Measurements from ENCODE around the gene IFNGR2.
"Not testable (repeated sequence)": the region's sequence is repeated elsewhere in the genome, so short reads cannot be mapped to it uniquely, and the experiment has no call there.

The IFNGR2 gene

GRCh38 chr21:33458861-33459260 is 55.6 kb downstream of the IFNGR2 start:
- DNase-seq (no peak), ATAC-seq (no peak)
- peaks cover 3% of the 10 kb centered on the region for H3K36me3 Mint-ChIP-seq (ENCODE audit: low read depth)
- no peaks in the 10 kb centered on the region for H3K4me1 Mint-ChIP-seq
- no peaks in the 10 kb centered on the region for H3K9me3 Mint-ChIP-seq
- H3K27ac Mint-ChIP-seq, result no peak overlapping the region
- H3K4me3 Mint-ChIP-seq, result no peak overlapping the region
- no peaks in the 10 kb centered on the region for H3K27me3 Mint-ChIP-seq

DNA sequence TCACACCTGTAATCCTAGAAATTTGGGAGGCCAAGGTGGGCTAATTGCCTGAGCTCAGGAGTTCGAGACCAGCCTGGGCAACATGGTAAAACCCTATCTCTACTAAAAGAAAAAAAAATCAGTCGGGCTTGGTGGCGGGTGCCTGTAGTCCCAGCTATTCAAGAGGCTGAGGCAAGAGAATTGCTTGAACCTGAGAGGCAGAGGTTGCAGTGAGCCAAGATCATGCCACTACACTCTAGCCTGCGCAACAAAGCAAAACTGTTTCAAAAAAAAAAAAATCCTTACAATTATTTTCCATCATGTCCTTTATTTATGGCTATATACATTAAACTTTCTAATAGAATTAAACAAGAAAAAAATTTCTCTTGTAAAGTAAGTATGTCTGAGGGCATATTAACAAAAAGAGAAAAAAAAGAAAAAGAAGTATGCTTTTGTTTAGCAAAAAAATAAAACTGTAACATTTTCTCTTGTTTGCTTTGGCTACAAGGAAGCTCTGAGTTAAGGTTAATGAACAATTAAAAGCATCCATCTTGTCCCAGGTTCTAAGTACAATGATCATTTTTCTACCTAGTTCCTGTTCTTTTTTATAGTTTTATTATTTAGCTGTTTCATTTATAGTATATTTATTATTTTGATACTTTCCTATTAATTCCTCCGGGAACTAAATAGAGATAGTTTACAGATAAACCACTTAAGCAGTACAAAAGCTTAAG is 58.5 kb downstream of the IFNGR2 start:
- no peaks in the 10 kb centered on the region for H3K9me3 Mint-ChIP-seq
- no peaks in the 10 kb centered on the region for H3K27me3 Mint-ChIP-seq

GRCh38 chr21:33469183-33469582 is 66.0 kb downstream of the IFNGR2 start:
- not testable (repeated sequence) for H3K4me1 Mint-ChIP-seq

More for the DNA sequence above, 58.5 kb downstream of the IFNGR2 start:
- Mint-ChIP-seq H3K36me3 (ENCODE audit: low read depth) (peaks cover 3% of the 10 kb centered on the region), H3K27ac (no peak overlapping the region), H3K4me3 (no peak overlapping the region), H3K4me1 (no peaks in the 10 kb centered on the region)
- no peak for DNase-seq
- no peak for ATAC-seq

DNA sequence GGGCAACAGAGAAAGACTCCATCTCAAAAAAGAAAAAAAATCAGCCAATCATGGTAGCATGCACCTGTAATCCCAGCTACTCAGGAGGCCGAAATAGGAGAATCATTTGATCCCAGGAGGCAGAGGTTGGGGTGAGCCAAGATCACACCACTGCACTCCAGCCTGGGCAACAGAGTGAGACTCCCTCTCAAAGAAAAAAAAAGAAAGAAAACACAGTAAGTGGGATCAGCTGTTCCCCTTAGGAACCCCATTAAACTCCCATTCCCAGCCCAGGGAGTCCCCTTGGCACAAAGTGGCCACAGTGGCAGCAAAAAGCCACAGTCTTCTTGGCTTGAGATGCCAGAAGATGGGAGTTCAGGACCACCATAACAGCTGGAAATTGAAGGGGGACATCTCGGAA is 67.5 kb downstream of the IFNGR2 start:
- H3K27ac Mint-ChIP-seq, result no peak overlapping the region
- no peaks in the 10 kb centered on the region for H3K9me3 Mint-ChIP-seq
- no peak overlapping the region for H3K4me3 Mint-ChIP-seq
- no peaks in the 10 kb centered on the region for H3K27me3 Mint-ChIP-seq
- ATAC-seq (no peak), DNase-seq (no peak)
- H3K4me1 Mint-ChIP-seq, result peaks cover 8% of the 10 kb centered on the region
- H3K36me3 Mint-ChIP-seq (ENCODE audit: low read depth), result peaks cover 6% of the 10 kb centered on the region

More at GRCh38 chr21:33469183-33469582, 66.0 kb downstream of the IFNGR2 start:
- H3K4me3 Mint-ChIP-seq; DNase-seq; ATAC-seq; H3K27ac Mint-ChIP-seq; H3K36me3 Mint-ChIP-seq (ENCODE audit: low read depth); H3K9me3 Mint-ChIP-seq; H3K27me3 Mint-ChIP-seq: not testable (repeated sequence)

DNA sequence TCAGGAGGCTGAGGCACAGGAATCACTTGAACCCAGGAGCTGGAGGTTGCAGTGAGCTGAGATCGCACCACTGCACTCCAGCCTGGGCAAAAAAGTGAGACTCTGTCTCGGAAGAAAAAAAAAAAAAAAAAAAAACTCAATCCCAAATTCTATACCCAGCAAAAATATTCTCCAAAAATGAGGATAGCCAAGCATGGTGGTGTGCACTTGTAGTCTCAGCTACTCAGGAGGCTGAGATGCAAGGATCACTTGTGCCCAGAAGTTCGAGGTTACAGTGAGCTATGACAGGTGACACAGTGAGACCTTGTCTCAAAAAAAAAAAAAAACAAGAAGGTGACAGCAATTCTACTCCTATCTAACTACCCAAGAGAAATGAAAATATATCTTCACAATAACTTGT is 70.1 kb downstream of the IFNGR2 start:
- H3K27ac Mint-ChIP-seq, result no peak overlapping the region

GRCh38 chr21:33477066-33477465 is 73.9 kb downstream of the IFNGR2 start:
- H3K27ac Mint-ChIP-seq, result peak overlapping the region; percentile 18
- DNase-seq (no peak), ATAC-seq (no peak)
- H3K27me3 Mint-ChIP-seq, result no peaks in the 10 kb centered on the region
- peaks cover 5% of the 10 kb centered on the region for H3K36me3 Mint-ChIP-seq (ENCODE audit: low read depth)
- H3K9me3 Mint-ChIP-seq, result no peaks in the 10 kb centered on the region
- H3K4me3 Mint-ChIP-seq, result no peak overlapping the region
- peaks cover 19% of the 10 kb centered on the region for H3K4me1 Mint-ChIP-seq

More for the DNA sequence above, 70.1 kb downstream of the IFNGR2 start:
- Mint-ChIP-seq H3K27me3 (no peaks in the 10 kb centered on the region), H3K9me3 (no peaks in the 10 kb centered on the region), H3K4me3 (no peak overlapping the region), H3K4me1 (peaks cover 16% of the 10 kb centered on the region), H3K36me3 (ENCODE audit: low read depth) (peaks cover 6% of the 10 kb centered on the region)
- no peak for ATAC-seq
- no peak for DNase-seq

DNA sequence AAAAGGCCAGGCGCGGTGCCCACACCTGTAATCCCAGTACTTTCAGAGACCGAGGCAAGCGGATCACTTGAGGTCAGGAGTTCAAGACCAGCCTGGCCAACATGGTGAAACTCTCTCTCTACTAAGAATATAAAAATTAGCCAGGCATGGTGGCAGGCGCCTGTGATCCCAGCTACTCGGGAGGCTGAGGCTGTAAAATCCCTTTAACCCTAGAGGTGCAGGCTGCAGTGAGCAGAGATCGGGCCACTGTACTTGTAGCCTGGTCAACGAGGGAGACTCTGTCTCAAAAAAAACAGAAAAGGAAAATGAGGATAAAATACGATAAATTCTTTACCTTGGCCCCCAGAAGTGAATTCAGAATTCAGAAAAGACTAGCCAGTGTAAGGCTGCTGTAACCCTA is 75.0 kb downstream of the IFNGR2 start:
- Mint-ChIP-seq H3K36me3 (ENCODE audit: low read depth) (peaks cover 5% of the 10 kb centered on the region), H3K4me1 (peaks cover 19% of the 10 kb centered on the region), H3K27ac (peak overlapping the region; percentile 8), H3K27me3 (no peaks in the 10 kb centered on the region), H3K4me3 (peak overlapping the region; percentile 89), H3K9me3 (no peaks in the 10 kb centered on the region)
- no peak for DNase-seq
- no peak for ATAC-seq

- Mint-ChIP-seq H3K9me3 (no peaks in the 10 kb centered on the region), H3K4me1 (peaks cover 19% of the 10 kb centered on the region), H3K4me3 (peak overlapping the region; percentile 89), H3K36me3 (ENCODE audit: low read depth) (no peaks in the 10 kb centered on the region), H3K27me3 (no peaks in the 10 kb centered on the region), H3K27ac (peak overlapping the region; percentile 8)
- DNase-seq (peak; percentile 54), ATAC-seq (peak; percentile 6)
Observed at GRCh38 chr21:33478935-33479678, 75.9 kb downstream of the IFNGR2 start.

DNA sequence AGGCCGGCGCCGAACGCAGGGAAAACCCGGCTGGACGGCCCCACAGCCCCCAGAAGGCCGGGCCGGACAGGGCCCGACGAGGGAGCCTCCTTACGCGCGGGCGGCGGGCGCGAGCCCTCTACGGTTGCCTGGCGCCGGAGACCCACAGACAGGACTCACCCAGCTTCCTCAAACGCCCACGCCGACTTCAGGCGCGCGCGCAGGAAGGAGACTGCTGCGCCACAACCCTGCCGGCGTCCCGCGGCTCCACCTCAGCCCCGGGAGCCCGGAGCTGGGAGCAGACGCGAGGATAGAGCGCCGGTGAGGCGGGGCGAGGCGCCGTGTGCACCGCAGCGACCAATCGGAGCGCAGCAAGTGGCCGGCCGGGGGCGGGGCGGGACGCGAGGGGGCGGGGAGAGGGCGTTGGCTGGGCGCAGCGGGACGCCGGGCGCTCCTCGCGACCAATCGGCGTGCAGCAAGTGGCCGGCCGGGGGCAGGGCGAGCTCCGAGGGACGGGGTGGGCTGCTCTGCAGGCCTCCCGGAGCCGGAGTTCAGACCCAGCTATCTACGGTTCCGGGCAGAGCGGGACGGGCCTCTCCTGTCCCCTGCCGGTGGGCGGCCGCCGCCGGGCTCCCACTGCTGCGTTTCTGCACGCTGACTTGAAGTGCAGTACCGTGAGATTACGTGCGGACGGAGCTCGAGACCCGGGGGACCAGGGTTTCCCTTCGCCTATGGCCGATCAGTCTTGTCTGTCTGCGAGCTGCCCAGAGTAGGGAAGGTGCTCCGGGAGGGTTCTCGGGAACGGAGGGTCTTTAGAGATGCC is 76.7 kb downstream of the IFNGR2 start, which contains the start of gene TMEM50B:
TMEM50B (minus strand) TSS at position 296 of the 802 bp plus-strand sequence. CDS start 11,089 bp downstream, outside the sequence.
- Mint-ChIP-seq H3K27ac (peak within 1 kb of the TSS; percentile 78), H3K9me3 (no peaks in the 10 kb centered on the region), H3K36me3 (ENCODE audit: low read depth) (no peaks in the 10 kb centered on the region), H3K4me1 (peaks cover 19% of the 10 kb centered on the region), H3K4me3 (peak within 1 kb of the TSS; percentile 89), H3K27me3 (no peaks in the 10 kb centered on the region)
- DNase-seq (peak; percentile 95), ATAC-seq (peak; percentile 97)

DNA sequence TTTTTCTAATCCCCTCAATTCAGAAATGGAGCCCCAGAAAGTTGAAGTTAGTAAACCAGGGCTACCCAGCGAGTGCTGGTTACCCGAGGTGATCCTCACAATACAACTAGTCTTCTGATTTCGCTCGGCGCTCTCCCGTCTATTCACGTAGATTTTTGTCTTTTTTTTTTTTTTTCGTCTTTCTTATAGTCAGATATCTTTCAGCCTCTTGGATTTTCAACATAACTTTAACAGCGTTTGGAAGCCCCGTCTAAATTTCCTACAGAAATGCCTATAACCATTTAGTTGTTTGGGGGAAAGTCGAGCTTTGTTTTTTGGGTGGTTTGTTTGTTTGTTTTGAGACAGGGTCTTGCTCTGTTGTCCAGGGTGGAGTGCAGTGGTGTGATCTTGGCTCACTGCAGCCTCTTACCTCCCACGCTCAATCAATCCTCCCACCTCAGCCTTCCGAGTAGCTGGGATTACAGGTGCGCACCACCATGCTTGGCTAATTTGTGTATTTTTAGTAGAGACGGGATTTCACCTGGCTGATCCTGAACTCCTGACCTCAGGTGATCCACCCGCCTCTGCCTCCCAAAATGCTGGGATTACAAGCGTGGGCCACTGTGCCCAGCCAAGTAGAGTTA is 77.4 kb downstream of the IFNGR2 start:
- H3K27me3 Mint-ChIP-seq, result no peaks in the 10 kb centered on the region
- H3K27ac Mint-ChIP-seq, result peak overlapping the region; percentile 78
- ATAC-seq, result no peak
- no peaks in the 10 kb centered on the region for H3K9me3 Mint-ChIP-seq
- H3K4me3 Mint-ChIP-seq, result peak overlapping the region; percentile 86
- peaks cover 19% of the 10 kb centered on the region for H3K4me1 Mint-ChIP-seq
- no peak for DNase-seq
- H3K36me3 Mint-ChIP-seq (ENCODE audit: low read depth), result no peaks in the 10 kb centered on the region

GRCh38 chr21:33481314-33481943 is 78.2 kb downstream of the IFNGR2 start:
- H3K27me3 Mint-ChIP-seq, result no peaks in the 10 kb centered on the region
- no peak overlapping the region for H3K27ac Mint-ChIP-seq

More at GRCh38 chr21:33481314-33481943, 78.2 kb downstream of the IFNGR2 start:
- H3K4me1 Mint-ChIP-seq, result peaks cover 19% of the 10 kb centered on the region
- no peak for ATAC-seq
- peak overlapping the region; percentile 86 for H3K4me3 Mint-ChIP-seq
- DNase-seq, result no peak
- no peaks in the 10 kb centered on the region for H3K9me3 Mint-ChIP-seq
- H3K36me3 Mint-ChIP-seq (ENCODE audit: low read depth), result no peaks in the 10 kb centered on the region
